ENCODE measurements around the gene ADCY10.
A peak's percentile ranks its signal among the peaks of the same experiment; 100 is the strongest.
"Not testable (repeated sequence)": the region's sequence is repeated elsewhere in the genome, so short reads cannot be mapped to it uniquely, and the experiment has no call there.

ADCY10 gene

GRCh38 chr1:167812972-167813371, 101.0 kb downstream of the ADCY10 start:
- no peak for DNase-seq (ENCODE audit: low read depth)

GRCh38 chr1:167808690-167809089, 105.2 kb downstream of the ADCY10 start:
- DNase-seq (ENCODE audit: low read depth): no peak

DNA sequence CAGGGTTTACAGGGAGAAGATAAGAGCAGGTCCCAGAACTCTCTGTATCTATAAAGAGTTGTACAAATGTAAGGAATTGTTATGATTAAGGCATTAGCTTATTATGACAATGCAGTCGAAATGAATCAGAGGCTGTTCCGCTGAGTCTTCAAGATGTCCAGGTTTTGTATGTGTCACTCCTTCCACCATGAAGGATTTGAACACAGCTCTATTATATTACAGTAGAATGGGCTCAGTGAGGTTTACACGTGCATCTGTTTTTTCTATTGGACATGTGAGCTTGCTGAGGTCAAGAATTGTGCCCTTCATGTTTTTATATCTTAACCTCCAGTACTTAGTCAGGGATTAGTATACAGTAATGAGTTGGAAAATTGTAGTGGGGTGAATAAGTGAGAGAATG, 105.8 kb downstream of the ADCY10 start:
- DNase-seq (ENCODE audit: low read depth): no peak

DNA sequence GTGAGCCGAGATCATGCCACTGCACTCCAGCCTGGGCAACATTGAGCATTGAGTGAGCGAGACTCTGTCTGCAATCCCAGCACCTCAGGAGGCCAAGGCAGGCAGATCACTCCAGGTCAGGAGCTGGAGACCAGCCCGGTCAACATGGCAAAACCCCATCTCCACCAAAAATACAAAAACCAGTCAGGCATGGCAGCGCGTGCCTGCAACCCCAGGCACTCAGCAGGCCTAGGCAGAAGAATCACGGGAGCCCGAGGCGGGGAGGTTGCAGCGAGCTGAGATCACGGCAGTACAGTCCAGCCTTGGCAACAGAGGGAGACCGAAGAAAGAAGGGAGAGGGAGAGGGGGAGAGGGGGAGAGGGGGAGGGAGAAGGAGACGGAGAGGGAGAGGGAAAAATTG, 107.3 kb downstream of the ADCY10 start:
- DNase-seq (ENCODE audit: low read depth): not testable (repeated sequence)

GRCh38 chr1:167806235-167806634, 107.7 kb downstream of the ADCY10 start:
- DNase-seq (ENCODE audit: low read depth): not testable (repeated sequence)

DNA sequence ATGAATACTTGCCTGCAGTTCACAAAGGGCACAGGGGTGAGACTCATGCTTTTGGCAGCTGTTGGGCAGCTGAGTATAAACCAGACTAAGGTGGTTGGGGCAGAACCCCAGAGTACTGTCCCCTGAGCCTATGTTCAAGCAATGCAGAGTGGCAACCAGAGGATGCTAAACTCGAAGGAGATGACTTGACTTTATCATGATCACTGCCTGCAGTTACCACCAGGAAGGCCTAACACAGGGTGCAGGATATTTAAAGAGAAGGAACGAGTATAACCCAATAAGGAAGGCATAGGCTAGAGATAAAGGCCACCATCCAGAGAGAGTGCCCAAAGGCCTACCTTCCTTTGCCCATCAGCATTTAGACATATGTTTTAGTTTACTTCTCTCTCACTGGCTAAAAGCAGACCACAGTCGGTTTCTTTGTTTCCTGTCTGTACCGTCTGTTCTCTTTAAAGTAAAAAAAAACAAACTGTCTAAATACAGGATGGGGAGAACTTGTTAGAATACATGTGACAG, 108.8 kb downstream of the ADCY10 start:
- DNase-seq (ENCODE audit: low read depth): no peak

DNA sequence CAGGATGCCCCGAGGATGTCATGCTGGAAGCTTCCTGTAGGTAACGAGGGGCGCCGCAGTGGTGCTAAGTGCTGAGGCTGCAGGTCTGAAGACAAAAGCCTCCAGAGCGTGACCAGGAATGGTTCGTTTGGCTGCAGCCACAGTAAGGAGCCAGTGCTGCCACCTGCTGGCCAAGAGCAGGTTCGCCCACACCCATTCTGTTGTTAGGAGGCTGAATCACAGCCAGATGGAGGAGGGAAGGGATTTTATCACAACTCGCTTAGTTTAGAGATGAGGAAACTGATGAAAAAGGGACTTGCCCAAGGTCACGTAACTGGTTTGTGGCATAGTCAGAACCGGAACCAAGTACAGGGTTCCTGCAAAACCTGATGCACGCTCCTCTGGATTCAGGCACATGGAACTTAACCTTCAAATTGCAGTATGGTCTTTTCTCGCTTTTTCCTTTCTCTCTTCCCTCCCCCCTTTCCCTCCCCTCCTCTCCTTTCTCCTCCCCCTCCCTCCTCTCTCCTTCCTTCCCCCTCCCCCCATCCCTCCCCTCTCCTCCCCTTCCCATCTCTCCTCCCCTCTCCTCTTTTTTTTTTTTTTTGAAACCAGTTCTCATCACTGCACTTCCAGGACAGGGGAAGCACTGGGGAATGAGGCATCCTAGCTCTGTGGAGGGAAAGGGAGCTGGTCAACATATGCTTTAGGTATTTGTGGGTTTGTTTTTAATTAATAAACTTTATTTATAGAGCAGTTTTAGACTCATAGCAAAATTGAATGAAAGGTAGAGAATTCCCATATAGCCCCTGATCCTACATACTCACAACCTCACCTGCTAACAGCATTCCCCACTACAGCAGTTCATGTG, 110.4 kb downstream of the ADCY10 start:
- peak; percentile 75 for DNase-seq (ENCODE audit: low read depth)

DNA sequence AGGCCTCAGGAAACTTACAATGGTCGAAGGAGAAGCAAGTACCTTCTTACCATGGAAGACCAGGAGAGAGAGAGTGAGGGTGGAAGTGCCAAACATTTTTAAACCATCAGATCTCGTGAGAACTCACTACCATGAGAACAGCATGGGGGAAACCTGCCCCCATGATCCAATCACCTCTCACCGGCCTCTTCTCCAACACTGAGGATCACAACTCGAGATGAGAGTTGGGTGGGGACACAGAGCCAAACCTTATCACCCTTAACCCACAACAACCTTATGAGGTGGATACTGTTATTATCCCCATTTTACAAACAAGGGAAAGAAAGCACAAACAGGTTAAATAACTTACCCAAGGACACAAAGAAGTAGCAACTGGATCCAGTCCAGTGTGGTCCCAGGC, 111.7 kb downstream of the ADCY10 start:
- DNase-seq (ENCODE audit: low read depth): no peak

GRCh38 chr1:167800251-167800650, 113.7 kb downstream of the ADCY10 start:
- no peak for DNase-seq (ENCODE audit: low read depth)

- no peak for DNase-seq (ENCODE audit: low read depth)
Observed at GRCh38 chr1:167799747-167800146, 114.2 kb downstream of the ADCY10 start.

GRCh38 chr1:167798952-167799351, 115.0 kb downstream of the ADCY10 start:
- no peak for DNase-seq (ENCODE audit: low read depth)

DNA sequence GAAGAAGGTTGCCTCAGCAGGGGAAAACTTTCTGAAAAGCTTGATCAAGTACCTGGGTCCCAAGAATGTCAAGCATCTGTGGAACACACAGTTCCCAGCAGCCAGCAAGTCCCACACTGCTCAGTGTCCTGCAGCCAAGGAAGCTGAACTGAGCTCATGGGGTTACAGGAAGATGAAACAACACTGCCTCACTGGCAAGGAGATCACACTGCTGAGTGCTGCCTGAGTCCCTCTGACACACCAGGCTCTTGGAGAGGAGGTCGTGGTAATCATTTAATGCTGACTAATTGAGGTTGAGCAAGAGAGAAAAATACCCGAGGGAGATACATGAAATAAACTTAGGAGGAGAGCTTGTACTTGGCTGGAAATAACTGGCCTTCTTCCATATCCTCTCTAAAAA, 116.9 kb downstream of the ADCY10 start:
- no peak for DNase-seq (ENCODE audit: low read depth)

DNA sequence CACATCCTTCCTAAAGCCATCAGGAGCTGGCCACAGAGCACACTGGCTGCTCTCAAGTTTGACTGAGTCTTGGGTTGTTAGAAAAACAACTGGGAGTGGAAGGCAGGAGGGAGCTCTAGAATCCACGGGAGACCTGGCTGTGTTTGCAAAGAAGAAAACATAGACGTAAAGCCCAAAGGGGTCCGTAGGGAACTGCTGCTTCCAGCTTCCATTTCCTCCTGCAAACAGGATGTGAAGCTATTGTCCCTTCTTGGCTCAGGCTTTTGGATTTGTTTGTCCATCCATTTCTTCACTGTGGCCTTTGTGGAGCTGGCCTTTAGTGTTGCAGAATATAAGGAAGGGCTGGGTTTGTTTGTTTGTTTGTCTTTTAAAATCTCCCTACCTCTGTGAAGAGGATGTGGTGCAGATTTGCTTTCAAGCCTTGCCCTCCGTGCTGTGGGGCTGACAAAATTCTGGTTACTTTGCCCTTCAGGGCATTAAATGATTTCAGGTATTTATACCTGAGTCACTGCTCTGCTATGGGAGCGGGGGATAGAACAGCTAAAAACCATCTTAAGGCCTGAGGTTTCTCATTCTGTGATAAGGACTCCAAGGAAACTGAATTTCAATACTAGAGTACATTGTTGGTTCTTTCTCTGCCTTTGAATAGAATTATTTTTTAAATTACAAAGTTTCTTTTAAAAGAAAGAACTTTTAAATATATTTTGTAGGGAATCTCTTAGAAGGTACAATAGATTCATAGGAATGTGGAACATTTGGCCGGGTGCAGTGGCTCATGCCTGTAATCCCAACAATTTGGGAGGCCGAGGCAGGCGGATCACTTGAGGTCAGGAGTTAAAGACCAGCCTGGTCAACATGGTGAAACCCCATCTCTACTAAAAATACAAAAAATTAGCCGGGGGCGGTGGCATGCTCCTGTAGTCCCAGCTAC, 117.9 kb downstream of the ADCY10 start:
- DNase-seq (ENCODE audit: low read depth): no peak

DNA sequence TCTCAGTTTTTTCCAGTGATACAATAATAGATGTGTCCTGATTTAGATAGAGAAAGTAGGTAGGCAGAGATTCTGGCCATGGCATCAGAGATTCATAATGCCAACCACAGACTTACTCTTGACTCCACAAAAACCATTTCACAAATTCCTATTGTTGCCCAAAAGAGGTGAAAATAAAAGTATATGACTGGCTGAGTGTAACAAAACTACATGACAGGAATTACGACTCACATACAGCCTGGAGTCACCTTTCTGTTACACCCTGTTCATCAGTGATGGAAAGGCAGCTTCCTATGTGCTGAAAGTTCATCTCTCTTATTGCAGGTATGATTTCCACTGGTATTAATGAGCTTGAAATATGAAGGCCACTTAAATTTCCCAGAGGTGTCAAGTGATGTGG, 119.9 kb downstream of the ADCY10 start:
- no peak for DNase-seq (ENCODE audit: low read depth)

DNA sequence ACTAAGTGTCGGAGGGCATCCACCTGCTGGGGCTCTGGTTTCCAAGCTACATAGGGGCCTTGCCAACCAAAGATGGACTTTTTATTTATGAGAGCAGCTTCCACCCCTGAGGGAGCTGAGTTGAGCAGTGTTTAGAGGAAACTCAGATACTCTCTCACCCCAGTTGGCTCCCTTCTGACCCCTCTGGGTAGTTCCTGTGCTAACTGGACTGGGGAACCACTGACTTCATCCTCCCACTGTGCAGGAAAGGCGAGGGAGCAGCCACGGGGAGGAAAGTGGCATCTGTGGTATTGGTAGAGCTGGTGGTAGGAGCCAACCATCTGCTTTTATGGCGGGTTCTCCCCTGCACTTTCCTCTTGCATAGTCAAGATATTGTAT, 121.8 kb downstream of the ADCY10 start:
- DNase-seq (ENCODE audit: low read depth): no peak

- DNase-seq (ENCODE audit: low read depth): no peak
Observed at GRCh38 chr1:167791281-167792187, 122.4 kb downstream of the ADCY10 start.

DNA sequence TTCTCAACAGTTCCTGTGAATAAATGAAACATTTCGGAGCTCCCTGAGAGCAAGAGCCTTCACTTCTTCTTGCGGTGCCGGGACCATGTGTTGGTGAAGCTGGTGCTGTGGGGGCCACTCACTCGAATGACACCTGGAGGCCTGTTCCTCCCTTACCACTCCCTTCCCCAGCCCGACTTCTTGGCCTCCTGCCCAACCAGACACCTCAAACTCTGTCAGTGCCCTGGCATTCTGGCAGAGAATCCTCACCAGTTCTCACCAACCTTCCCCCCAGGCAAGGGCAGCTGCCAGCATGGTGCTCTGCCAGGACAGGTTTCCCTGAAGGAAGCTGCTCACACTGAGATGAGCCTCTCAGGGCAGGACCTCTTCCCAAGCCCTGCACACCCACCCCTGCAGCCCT, 123.8 kb downstream of the ADCY10 start:
- DNase-seq (ENCODE audit: low read depth): no peak

GRCh38 chr1:167789501-167789900, 124.4 kb downstream of the ADCY10 start:
- no peak for DNase-seq (ENCODE audit: low read depth)

- DNase-seq (ENCODE audit: low read depth): no peak
Observed at GRCh38 chr1:167786502-167786901, 127.4 kb downstream of the ADCY10 start.

DNA sequence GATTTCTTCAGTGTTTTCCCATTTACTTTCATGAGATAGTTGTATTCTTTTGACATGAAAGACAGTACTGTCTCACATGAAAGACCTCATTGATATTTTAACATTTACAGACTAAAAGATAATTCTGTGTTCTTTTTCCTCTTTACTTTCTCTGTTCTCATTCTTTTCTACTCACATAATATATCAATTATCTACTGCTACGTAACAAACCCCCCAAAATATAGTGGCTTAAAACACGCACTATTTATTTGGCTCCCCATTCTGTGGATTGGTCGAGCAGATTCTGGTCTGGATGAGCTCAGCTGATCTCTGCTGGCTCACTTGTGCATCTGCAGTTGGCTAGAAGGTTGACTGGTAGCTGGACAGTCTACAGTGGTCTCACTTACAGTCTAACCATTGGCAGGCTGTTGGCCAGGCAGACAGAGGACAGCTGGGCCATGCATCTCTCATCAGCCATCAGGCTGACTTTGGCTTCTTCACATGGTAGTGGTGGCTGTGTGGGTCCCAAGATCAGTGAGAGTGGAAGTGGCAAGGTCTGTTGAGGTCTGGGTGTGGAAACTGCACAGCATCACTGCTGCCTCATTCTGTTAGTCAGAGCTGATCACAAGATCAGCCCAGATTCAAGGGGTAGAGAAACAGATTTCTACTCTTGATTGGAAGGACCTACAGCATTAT, 128.9 kb downstream of the ADCY10 start:
- DNase-seq (ENCODE audit: low read depth): no peak

GRCh38 chr1:167782946-167783345, 131.0 kb downstream of the ADCY10 start:
- DNase-seq (ENCODE audit: low read depth): no peak
